Activated naive CD4-positive, alpha-beta T cell treated with anti-CD3 and anti-CD28 coated beads, Interleukin-2, amount 10 ng/mL, durations not matched to agents 7 days and 5 days (primary cell): ENCODE data around the gene MEGF8.
A peak's percentile ranks its signal among the peaks of the same experiment; 100 is the strongest.

Experiments used
- CTCF ChIA-PET: fragments of 350-600 bp; sonication (Branson Sonifier 250); formaldehyde crosslinking; loops from one replicate; lab custom pipeline; 2021; ENCODE audit warnings: antibody characterized with exemption; lab: Charles Lee
- DNase-seq: peaks from one replicate; pipeline ENCODE4 v3.0.0-alpha.2; 2020
- H3K27ac Mint-ChIP-seq: one replicate; pipeline ENCODE4 v1.8.0; 2021; ENCODE audit warnings: mild to moderate bottlenecking, moderate library complexity, mixed read lengths
- H3K27me3 Mint-ChIP-seq: one replicate; pipeline ENCODE4 v1.8.0; 2021; ENCODE audit warnings: mild to moderate bottlenecking, mixed read lengths
- H3K36me3 Mint-ChIP-seq: one replicate; pipeline ENCODE4 v1.8.0; 2021; ENCODE audit warnings: mixed read lengths
- H3K4me1 Mint-ChIP-seq: one replicate; pipeline ENCODE4 v1.8.0; 2021; ENCODE audit warnings: mixed read lengths
- H3K4me3 Mint-ChIP-seq: one replicate; pipeline ENCODE4 v1.8.0; 2021; ENCODE audit warnings: mild to moderate bottlenecking, moderate library complexity, mixed read lengths
- H3K9me3 Mint-ChIP-seq: one replicate; pipeline ENCODE4 v1.8.0; 2021; ENCODE audit warnings: mixed read lengths

The MEGF8 gene

GRCh38 chr19:42282819-42283187, 42.6 kb upstream of the MEGF8 start:
- CTCF ChIA-PET: interaction anchor here (1.0 kb wide), 1 partner anchor 16 kb away, joined by 3 read pairs; no protein-coding TSS in a partner anchor

GRCh38 chr19:42283188-42284065, 42.0 kb upstream of the MEGF8 start:
- H3K36me3 Mint-ChIP-seq: peaks cover 21% of the 10 kb centered on the region
- no peaks in the 10 kb centered on the region for H3K9me3 Mint-ChIP-seq
- no peak overlapping the region for H3K27ac Mint-ChIP-seq
- no peak overlapping the region for H3K4me3 Mint-ChIP-seq
- peak; percentile 97 for DNase-seq
- CTCF ChIA-PET: interaction anchor here (1.0 kb wide), 1 partner anchor 15 kb away, joined by 3 read pairs; no protein-coding TSS in a partner anchor
- peaks cover 34% of the 10 kb centered on the region for H3K4me1 Mint-ChIP-seq
- no peaks in the 10 kb centered on the region for H3K27me3 Mint-ChIP-seq

More at GRCh38 chr19:42282819-42283187, 42.6 kb upstream of the MEGF8 start:
- no peak for DNase-seq
- no peak overlapping the region for H3K27ac Mint-ChIP-seq
- peaks cover 37% of the 10 kb centered on the region for H3K4me1 Mint-ChIP-seq
- no peaks in the 10 kb centered on the region for H3K27me3 Mint-ChIP-seq
- peak overlapping the region; percentile 71 for H3K4me3 Mint-ChIP-seq
- no peaks in the 10 kb centered on the region for H3K9me3 Mint-ChIP-seq
- H3K36me3 Mint-ChIP-seq: peaks cover 18% of the 10 kb centered on the region

- Mint-ChIP-seq H3K4me1 (peaks cover 27% of the 10 kb centered on the region), H3K4me3 (no peak overlapping the region), H3K9me3 (no peaks in the 10 kb centered on the region), H3K27ac (no peak overlapping the region), H3K36me3 (peaks cover 19% of the 10 kb centered on the region), H3K27me3 (no peaks in the 10 kb centered on the region)
- peak; percentile 83 for DNase-seq
- CTCF ChIA-PET: interaction anchor here (1.7 kb wide), 1 partner anchor 40 kb away, joined by 4 read pairs; no protein-coding TSS in a partner anchor
Observed at GRCh38 chr19:42284066-42284501, 41.4 kb upstream of the MEGF8 start.

- Mint-ChIP-seq H3K4me3 (peak overlapping the region; percentile 86), H3K27me3 (no peaks in the 10 kb centered on the region), H3K4me1 (peaks cover 20% of the 10 kb centered on the region), H3K36me3 (peaks cover 17% of the 10 kb centered on the region), H3K27ac (peak overlapping the region; percentile 90), H3K9me3 (no peaks in the 10 kb centered on the region)
- CTCF ChIA-PET: interaction anchor here (1.4 to 1.7 kb wide), 3 partner anchors 12 to 68 kb away, joined by 3 to 5 read pairs (median 4); no protein-coding TSS in a partner anchor
- peak; percentile 49 for DNase-seq
Observed at GRCh38 chr19:42284591-42285341, 40.7 kb upstream of the MEGF8 start.

GRCh38 chr19:42285541-42285941, 39.9 kb upstream of the MEGF8 start:
- H3K4me3 Mint-ChIP-seq: peak overlapping the region; percentile 86

GRCh38 chr19:42285988-42286348, 39.5 kb upstream of the MEGF8 start:
- CTCF ChIA-PET: interaction anchor here (1.4 to 1.7 kb wide), 3 partner anchors 11 to 69 kb away, joined by 3 to 5 read pairs (median 4); no protein-coding TSS in a partner anchor

More at GRCh38 chr19:42285541-42285941, 39.9 kb upstream of the MEGF8 start:
- Mint-ChIP-seq H3K27ac (peak overlapping the region; percentile 72), H3K9me3 (no peaks in the 10 kb centered on the region), H3K36me3 (peaks cover 19% of the 10 kb centered on the region), H3K4me1 (peaks cover 20% of the 10 kb centered on the region), H3K27me3 (no peaks in the 10 kb centered on the region)
- CTCF ChIA-PET: interaction anchor here (1.4 to 1.7 kb wide), 3 partner anchors 11 to 69 kb away, joined by 3 to 5 read pairs (median 4); no protein-coding TSS in a partner anchor
- DNase-seq: no peak

GRCh38 chr19:42286349-42287016, 39.0 kb upstream of the MEGF8 start:
- Mint-ChIP-seq H3K4me1 (peaks cover 25% of the 10 kb centered on the region), H3K27me3 (no peaks in the 10 kb centered on the region), H3K4me3 (peak overlapping the region; percentile 46), H3K9me3 (no peaks in the 10 kb centered on the region), H3K27ac (peak overlapping the region; percentile 72), H3K36me3 (peaks cover 23% of the 10 kb centered on the region)
- CTCF ChIA-PET: interaction anchor here (1.5 kb wide), 1 partner anchor 70 kb away, joined by 3 read pairs; no protein-coding TSS in a partner anchor
- no peak for DNase-seq

More at GRCh38 chr19:42285988-42286348, 39.5 kb upstream of the MEGF8 start:
- Mint-ChIP-seq H3K36me3 (peaks cover 19% of the 10 kb centered on the region), H3K9me3 (no peaks in the 10 kb centered on the region), H3K27ac (peak overlapping the region; percentile 72), H3K4me1 (peaks cover 20% of the 10 kb centered on the region), H3K4me3 (no peak overlapping the region), H3K27me3 (no peaks in the 10 kb centered on the region)
- no peak for DNase-seq

GRCh38 chr19:42287017-42287826, 38.2 kb upstream of the MEGF8 start:
- Mint-ChIP-seq H3K36me3 (peaks cover 29% of the 10 kb centered on the region), H3K27me3 (no peaks in the 10 kb centered on the region), H3K4me3 (no peak overlapping the region), H3K4me1 (peaks cover 31% of the 10 kb centered on the region), H3K27ac (no peak overlapping the region), H3K9me3 (no peaks in the 10 kb centered on the region)
- DNase-seq: no peak
- CTCF ChIA-PET: no interaction called here

- H3K27me3 Mint-ChIP-seq: no peaks in the 10 kb centered on the region
- no peaks in the 10 kb centered on the region for H3K9me3 Mint-ChIP-seq
- CTCF ChIA-PET: no interaction called here
- H3K4me1 Mint-ChIP-seq: peaks cover 31% of the 10 kb centered on the region
- no peak overlapping the region for H3K4me3 Mint-ChIP-seq
- no peak overlapping the region for H3K27ac Mint-ChIP-seq
- DNase-seq: no peak
- peaks cover 32% of the 10 kb centered on the region for H3K36me3 Mint-ChIP-seq
Observed at GRCh38 chr19:42287827-42288107, 37.7 kb upstream of the MEGF8 start.

- CTCF ChIA-PET: interaction anchor here (1.8 kb wide), 1 partner anchor 10 kb away, joined by 7 read pairs; no protein-coding TSS in a partner anchor
- no peak for DNase-seq
- Mint-ChIP-seq H3K4me3 (no peak overlapping the region), H3K4me1 (peaks cover 33% of the 10 kb centered on the region), H3K27ac (no peak overlapping the region), H3K9me3 (no peaks in the 10 kb centered on the region), H3K36me3 (peaks cover 35% of the 10 kb centered on the region), H3K27me3 (no peaks in the 10 kb centered on the region)
Observed at GRCh38 chr19:42288387-42288786, 37.0 kb upstream of the MEGF8 start.

- H3K4me3 Mint-ChIP-seq: no peak overlapping the region
- peaks cover 33% of the 10 kb centered on the region for H3K4me1 Mint-ChIP-seq
- CTCF ChIA-PET: interaction anchor here (1.8 kb wide), 1 partner anchor 9 kb away, joined by 7 read pairs; no protein-coding TSS in a partner anchor
- no peak for DNase-seq
- peaks cover 39% of the 10 kb centered on the region for H3K36me3 Mint-ChIP-seq
- no peak overlapping the region for H3K27ac Mint-ChIP-seq
- H3K27me3 Mint-ChIP-seq: no peaks in the 10 kb centered on the region
- H3K9me3 Mint-ChIP-seq: no peaks in the 10 kb centered on the region
Observed at GRCh38 chr19:42288881-42289555, 36.4 kb upstream of the MEGF8 start.

- CTCF ChIA-PET: interaction anchor here (1.8 kb wide), 1 partner anchor 9 kb away, joined by 7 read pairs; no protein-coding TSS in a partner anchor
Observed at GRCh38 chr19:42289556-42290041, 35.8 kb upstream of the MEGF8 start.

More at GRCh38 chr19:42289556-42290041, 35.8 kb upstream of the MEGF8 start:
- no peak overlapping the region for H3K27ac Mint-ChIP-seq
- H3K4me3 Mint-ChIP-seq: no peak overlapping the region
- no peak for DNase-seq
- H3K9me3 Mint-ChIP-seq: no peaks in the 10 kb centered on the region
- peaks cover 33% of the 10 kb centered on the region for H3K4me1 Mint-ChIP-seq
- H3K27me3 Mint-ChIP-seq: no peaks in the 10 kb centered on the region
- peaks cover 44% of the 10 kb centered on the region for H3K36me3 Mint-ChIP-seq
